HL-60/S4 treated with retinoic acid at 250 ng/mL for 4 days and 3 days (cell line): ENCODE results near the gene PTPRO.

Experiments
- in situ Hi-C: fragments of 300-500 bp; cut with MboI; formaldehyde crosslinking; loops from 2 replicates; pipeline ENCODE4 v1.7.0; 2022; ENCODE audit warnings: low sequenced_read_pairs

PTPRO gene

GRCh38 chr12:15344561-15344960 lies 22.3 kb downstream of the PTPRO start:
- in situ Hi-C loops = no loop called here

GRCh38 chr12:15346488-15346887 lies 24.2 kb downstream of the PTPRO start:
- in situ Hi-C loops = no loop called here

- in situ Hi-C loops = no loop called here
These were observed 28.3 kb downstream of the PTPRO start for GRCh38 chr12:15350643-15351042.

GRCh38 chr12:15355766-15356165 lies 33.5 kb downstream of the PTPRO start:
- in situ Hi-C loops = no loop called here

DNA sequence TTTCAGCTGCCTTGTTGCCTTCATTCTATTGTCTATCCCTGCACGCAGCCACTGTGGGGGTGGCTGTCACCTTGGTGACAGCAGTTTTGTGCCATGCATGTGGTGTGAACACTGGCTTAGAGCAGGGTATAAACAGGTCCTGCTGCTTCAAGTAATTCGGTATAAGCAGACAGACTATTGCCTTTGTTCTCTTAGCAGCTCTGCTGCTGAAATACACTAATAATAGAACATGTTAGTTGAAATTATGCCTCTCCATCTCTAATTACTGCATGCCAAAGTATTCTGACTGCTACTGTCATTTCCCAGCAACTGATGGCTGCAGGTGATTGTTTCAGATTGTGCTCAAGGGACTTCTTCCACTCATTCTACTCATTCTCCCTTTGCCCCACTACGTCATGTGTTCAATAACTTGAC lies 34.6 kb downstream of the PTPRO start:
- in situ Hi-C loops = no loop called here

DNA sequence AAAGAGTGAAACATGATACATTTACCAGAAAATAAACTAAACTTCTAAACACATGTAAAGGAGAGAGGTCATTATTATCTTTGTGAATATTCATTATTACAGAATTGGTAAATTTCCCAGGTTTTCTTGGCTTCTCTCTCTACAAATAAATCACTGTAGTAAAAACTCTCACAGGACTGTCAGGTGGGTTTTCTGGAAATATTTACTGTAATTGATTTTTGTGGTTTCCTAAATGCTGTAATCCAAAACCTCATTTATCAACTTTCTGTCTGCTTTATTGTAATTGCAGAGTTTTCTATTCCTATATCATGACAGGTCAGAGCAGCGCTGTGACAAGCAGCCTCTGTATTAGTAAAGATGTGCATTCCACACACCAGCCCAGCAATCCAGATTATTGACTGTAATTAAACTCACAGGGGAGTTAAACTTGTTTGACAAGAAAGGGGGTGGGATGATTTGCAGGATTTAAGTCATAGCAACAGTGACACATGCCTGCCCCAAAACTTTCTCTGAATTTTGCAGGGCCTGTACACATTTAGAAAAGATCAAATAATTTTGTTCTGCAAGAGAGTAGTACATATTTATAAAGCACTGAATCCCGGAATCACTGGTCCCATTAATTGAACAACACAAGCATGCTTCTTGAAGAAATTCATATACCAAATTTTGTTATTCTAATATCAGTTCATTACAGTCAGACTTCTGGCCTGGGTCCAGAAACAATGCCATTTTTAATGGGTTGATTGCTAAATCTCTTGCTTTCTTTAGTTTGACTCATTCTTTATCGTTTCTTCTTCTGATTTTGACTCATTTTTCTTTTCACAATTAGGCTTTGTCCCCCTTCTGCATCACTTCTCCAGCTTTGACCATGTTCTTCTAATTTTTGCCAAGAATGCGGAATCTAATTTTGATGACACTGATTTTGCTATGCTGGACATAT lies 42.2 kb downstream of the PTPRO start:
- in situ Hi-C loops = no loop called here

DNA sequence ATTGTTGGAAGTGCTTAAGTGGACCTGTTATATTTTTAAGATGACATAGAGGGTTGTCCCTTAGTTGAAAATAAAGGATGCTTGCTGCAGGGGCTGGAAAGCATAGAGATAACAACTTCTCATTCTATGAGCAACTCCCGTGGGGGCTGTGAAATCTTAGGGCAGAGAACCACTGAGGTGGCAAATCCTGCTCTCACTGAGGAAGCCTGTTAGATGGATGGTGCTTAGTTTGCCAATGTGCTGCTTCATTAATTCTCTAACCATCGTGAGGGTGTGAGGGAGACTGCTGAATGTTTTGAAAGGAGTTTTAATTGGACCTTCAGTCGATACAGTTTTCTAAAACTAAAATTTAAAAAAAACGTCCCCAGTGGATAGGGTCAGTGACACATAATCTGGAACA lies 46.5 kb downstream of the PTPRO start:
- in situ Hi-C loops = no loop called here

DNA sequence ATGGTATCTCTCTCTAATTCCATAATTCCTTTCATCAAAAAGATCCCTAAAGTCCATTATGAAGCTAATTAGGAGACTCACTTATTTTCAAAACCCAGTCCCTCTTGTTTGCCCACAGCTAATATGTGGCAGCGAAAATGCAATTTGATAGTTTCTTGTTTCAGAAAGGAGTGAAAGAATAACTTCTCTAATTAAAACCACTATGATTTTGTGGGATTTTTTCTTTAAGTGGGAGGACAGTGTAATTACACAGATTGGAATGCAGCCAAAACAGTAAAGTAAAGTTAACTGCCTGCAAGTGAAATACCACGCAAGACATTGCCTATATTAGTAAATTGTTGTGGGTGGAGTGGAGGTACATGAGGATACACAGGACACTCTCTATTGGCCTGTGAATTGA lies 50.0 kb downstream of the PTPRO start:
- in situ Hi-C loops = no loop called here

DNA sequence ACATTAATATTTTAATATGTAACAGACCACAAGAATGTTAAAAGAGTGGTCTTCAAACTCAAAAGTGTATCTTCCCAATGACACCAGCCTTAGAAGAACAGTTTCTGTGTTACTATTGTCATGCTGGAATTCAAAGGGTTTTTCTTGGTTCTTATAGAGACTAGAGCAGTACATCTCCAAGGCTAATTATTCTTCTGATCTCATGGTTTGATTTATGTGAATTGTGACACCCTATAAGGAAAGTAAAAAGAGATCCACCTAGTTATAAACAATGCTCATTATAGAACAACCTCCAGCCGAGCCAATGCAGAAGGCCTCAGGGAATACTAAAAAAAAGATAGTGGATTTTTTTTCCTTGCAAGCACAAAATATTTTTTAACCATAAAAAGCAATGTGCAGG lies 65.5 kb downstream of the PTPRO start:
- in situ Hi-C loops = no loop called here

GRCh38 chr12:15389561-15389960 lies 67.3 kb downstream of the PTPRO start:
- in situ Hi-C loops = no loop called here

GRCh38 chr12:15393037-15393436 lies 70.7 kb downstream of the PTPRO start:
- in situ Hi-C loops = no loop called here

- in situ Hi-C loops = no loop called here
These were observed 71.7 kb downstream of the PTPRO start for GRCh38 chr12:15393995-15394394.

DNA sequence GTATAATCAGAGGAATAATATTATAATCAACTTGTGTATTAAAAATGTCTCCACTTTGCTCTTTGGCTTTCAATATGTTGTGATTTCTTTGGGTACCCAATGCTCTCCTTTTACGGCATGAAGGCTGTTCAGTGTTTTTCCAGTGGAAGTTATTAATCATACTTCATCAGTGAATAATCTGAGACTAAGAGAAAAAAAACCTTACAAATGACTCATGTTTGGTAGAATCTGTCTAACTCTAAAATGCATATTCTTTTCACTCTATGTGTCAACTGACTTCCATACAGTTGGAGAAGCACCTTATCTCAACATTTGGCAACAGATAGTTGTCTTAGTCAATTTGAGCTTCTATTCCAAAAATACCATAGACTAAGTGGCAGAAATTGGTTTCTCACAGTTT lies 82.2 kb downstream of the PTPRO start:
- in situ Hi-C loops = no loop called here

GRCh38 chr12:15405606-15406005 lies 83.3 kb downstream of the PTPRO start:
- in situ Hi-C loops = no loop called here

- in situ Hi-C loops = no loop called here
These were observed 84.7 kb downstream of the PTPRO start for GRCh38 chr12:15407025-15407424.

GRCh38 chr12:15411842-15412241 lies 89.5 kb downstream of the PTPRO start:
- in situ Hi-C loops = no loop called here

DNA sequence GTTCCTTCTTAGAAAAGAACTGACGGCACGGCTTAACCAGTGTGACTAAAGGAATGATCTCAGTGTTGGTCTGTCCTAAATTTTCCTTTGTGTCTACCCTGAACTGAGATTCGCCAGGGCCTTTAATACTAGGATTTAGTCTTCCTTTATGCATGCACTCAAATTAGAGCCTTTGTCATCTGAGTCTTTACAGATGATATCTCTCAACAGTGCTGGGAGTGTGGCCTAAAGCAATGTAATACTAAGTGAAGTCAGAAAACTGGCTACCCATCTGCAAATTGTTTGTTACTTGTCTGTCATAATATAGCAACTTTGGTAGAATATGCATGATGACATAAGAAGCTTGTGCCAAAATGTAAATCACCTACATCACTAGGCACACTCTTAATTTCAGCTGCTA lies 95.4 kb downstream of the PTPRO start:
- in situ Hi-C loops = no loop called here

DNA sequence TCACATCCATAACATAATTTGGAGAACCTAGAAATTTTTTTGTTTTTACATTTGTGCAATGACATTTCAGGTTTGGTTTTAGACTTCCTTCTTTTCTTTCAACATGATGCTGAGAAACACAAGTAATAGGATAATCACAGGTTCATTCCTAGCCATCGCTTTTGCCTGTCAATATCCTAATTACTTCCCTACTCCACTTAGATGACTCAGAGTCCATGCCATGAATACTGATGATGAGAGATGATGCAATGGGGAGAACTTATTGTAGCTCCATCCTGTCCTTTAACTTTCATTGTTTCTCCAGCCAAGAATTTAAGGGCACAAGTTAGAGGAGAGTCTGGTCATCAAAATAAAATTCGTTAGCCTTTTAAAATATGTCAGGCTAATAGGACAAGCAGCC lies 101.3 kb downstream of the PTPRO start:
- in situ Hi-C loops = no loop called here

- in situ Hi-C loops = no loop called here
These were observed 105.6 kb downstream of the PTPRO start for GRCh38 chr12:15427913-15428312.

DNA sequence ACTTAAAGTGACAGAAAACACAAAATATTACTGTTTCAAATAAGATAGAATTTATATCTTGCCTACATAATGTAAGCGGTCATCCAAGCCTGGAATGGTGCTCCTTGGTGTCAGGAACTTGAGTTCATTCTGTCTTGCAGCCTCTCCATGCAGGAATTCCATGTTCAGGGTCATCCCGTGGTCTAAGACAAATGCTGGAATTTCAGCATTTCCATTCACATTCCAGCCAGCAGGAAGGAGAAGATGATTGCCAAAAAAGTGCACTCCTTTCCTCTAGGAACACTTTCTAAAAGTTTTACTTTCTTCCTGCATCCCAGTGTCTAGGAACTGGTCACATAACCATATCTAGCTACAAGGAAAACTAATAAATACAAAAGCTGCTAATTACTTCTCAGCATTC lies 106.3 kb downstream of the PTPRO start:
- in situ Hi-C loops = no loop called here

- in situ Hi-C loops = no loop called here
These were observed 107.0 kb downstream of the PTPRO start for GRCh38 chr12:15429262-15429661.

DNA sequence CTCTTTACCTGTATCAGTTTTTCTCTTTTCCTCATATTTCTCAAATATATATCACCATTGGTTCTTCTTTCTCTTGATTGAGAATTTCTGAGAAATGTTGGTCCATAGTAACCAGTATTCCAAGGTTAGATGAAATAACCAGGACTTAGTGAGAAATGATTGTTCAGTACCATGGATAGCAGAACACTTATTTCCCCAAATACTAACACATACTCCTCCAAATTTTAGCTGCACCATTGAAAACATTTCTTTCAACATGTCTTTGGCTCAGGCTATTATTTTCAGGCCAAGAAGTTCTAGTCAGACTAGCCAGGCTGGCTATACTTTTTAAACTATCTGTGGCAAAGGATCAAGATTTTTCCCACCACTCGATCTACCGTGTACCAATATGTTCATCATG lies 113.3 kb downstream of the PTPRO start:
- in situ Hi-C loops = no loop called here

DNA sequence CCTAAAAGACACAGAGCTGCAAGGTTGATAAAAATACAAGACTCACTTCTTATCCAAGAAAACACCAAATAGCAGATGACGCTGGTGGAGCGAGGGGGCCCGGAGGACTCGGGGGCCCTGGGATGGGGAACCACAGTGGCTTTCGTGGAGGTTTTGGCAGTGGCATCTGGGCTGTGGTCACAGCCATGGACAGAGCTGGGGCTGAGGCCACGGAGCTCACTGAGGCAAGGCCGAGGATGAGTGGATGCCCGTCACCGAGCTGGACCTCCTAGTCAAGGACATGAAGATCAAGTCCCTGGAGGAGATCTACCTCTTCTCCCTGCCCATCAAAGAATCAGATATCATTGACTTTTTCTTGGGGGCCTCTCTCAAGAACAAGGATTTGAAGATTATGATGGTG lies 117.2 kb downstream of the PTPRO start:
- in situ Hi-C loops = no loop called here
